ENCODE measurements around the gene TBL1XR1. TPM values are rescaled to one million over a fixed set of nuclear protein-coding genes. Genes with fewer than 3 reads are reported as not detected.

The TBL1XR1 gene
- total and polyA plus RNA-seq, 2 of the 13 experiments (the other 11 are each of a cell fraction or from before 2014, with no cell fraction given) = 57.7 to 62.5 TPM

GRCh38 chr3:177111541-177111949, 85.7 kb downstream of the TBL1XR1 start (continued):
- TF ChIP-seq CSRNP2 (CRISPR knock-in tag; conservative IDR thresholded peaks at IDR 0.05; ENCODE audit: low read depth) (no peak), ZNF510 (CRISPR knock-in tag; IDR thresholded peaks at IDR 0.05; ENCODE audit: low read depth) (no peak), RNF2 (conservative IDR thresholded peaks at IDR 0.05; ENCODE audit: low read depth) (0 out of 2 replicates have a peak, but pooled peaks have one; percentile 56), ISX (CRISPR knock-in tag; conservative IDR thresholded peaks at IDR 0.05) (no peak), HDAC1 (CRISPR knock-in tag; IDR thresholded peaks at IDR 0.05) (peak; percentile 30; the same call in 1 of the 2 replicates), ZNF30 (CRISPR knock-in tag; IDR thresholded peaks at IDR 0.05) (no peak), PAXIP1 (CRISPR knock-in tag; conservative IDR thresholded peaks at IDR 0.05) (peak; percentile 59; the same call in 1 of the 2 replicates), ATRX (CRISPR knock-in tag; IDR thresholded peaks at IDR 0.05; ENCODE audit: borderline replicate concordance) (no peak), REXO4 (CRISPR knock-in tag; IDR thresholded peaks at IDR 0.05; ENCODE audit: borderline replicate concordance) (no peak), SETDB1 (CRISPR knock-in tag; IDR thresholded peaks at IDR 0.05; ENCODE audit: borderline replicate concordance) (no peak), MEIS1 (CRISPR knock-in tag; IDR thresholded peaks at IDR 0.05; ENCODE audit: borderline replicate concordance) (no peak), AKNA (CRISPR knock-in tag; IDR thresholded peaks at IDR 0.05; ENCODE audit: borderline replicate concordance) (no peak), MED1 (CRISPR knock-in tag; IDR thresholded peaks at IDR 0.05) (peak; percentile 73), RXRA (CRISPR knock-in tag; IDR thresholded peaks at IDR 0.05) (no peak), ZNF670 (CRISPR knock-in tag; IDR thresholded peaks at IDR 0.05; ENCODE audit: borderline replicate concordance) (no peak), ZBTB3 (CRISPR knock-in tag; IDR thresholded peaks at IDR 0.05; ENCODE audit: borderline replicate concordance, low read depth) (no peak), ZSCAN30 (CRISPR knock-in tag; IDR thresholded peaks at IDR 0.05) (no peak)
